KMS-11 (cell line): Measurements from ENCODE around the gene DUSP5.
"Not testable (repeated sequence)": the region's sequence is repeated elsewhere in the genome, so short reads cannot be mapped to it uniquely, and the experiment has no call there.

Experiments used
- H2AFZ ChIP-seq: fragments of 200-600 bp; sonication (generic); 2 replicates; pipeline ENCODE4 v1.6.1; 2016; ENCODE audit warnings: antibody characterized with exemption, mixed run types, low read depth
- H3K27ac ChIP-seq: fragments of 200-600 bp; sonication (generic); 2 replicates; pipeline ENCODE4 v1.6.1; 2016; ENCODE audit warnings: mild to moderate bottlenecking, mixed run types
- H3K27me3 ChIP-seq: fragments of 200-600 bp; sonication (generic); 2 replicates; pipeline ENCODE4 v1.6.1; 2017; ENCODE audit warnings: mild to moderate bottlenecking, low read depth, mixed run types, moderate library complexity; ENCODE audit not compliant: insufficient read depth
- H3K36me3 ChIP-seq: fragments of 200-600 bp; sonication (generic); 2 replicates; pipeline ENCODE4 v1.6.1; 2017; ENCODE audit warnings: mild to moderate bottlenecking, mixed run types; ENCODE audit not compliant: insufficient read depth
- H3K4me1 ChIP-seq: fragments of 200-600 bp; sonication (generic); 2 replicates; pipeline ENCODE4 v1.6.1; 2016; ENCODE audit warnings: mild to moderate bottlenecking, low read depth, mixed run types; ENCODE audit not compliant: poor library complexity, severe bottlenecking
- H3K4me2 ChIP-seq: fragments of 200-600 bp; sonication (generic); 2 replicates; pipeline ENCODE4 v1.7.0; 2016; ENCODE audit warnings: mild to moderate bottlenecking, mixed run types
- H3K4me3 ChIP-seq: fragments of 200-600 bp; sonication (generic); IDR thresholded peaks from 2 replicates; pipeline ENCODE4 v1.6.1; 2017; ENCODE audit warnings: low read depth, low read length, mixed read lengths; ENCODE audit not compliant: insufficient read depth
- H3K79me2 ChIP-seq: fragments of 200-600 bp; sonication (generic); 2 replicates; pipeline ENCODE4 v1.6.1; 2016; ENCODE audit warnings: low read depth, mixed run types; ENCODE audit not compliant: insufficient read depth
- H3K9ac ChIP-seq: fragments of 200-600 bp; sonication (generic); 2 replicates; pipeline ENCODE4 v1.6.1; 2016; ENCODE audit warnings: mild to moderate bottlenecking, mixed run types
- H4K20me1 ChIP-seq: fragments of 200-600 bp; sonication (generic); 2 replicates; pipeline ENCODE4 v1.6.1; 2016; ENCODE audit warnings: mild to moderate bottlenecking, mixed run types; ENCODE audit not compliant: insufficient read depth
- CTCF ChIP-seq: fragments of 200-600 bp; sonication (generic); conservative IDR thresholded peaks from 2 replicates; pipeline ENCODE4 v1.6.1; 2017; ENCODE audit warnings: low read depth, mild to moderate bottlenecking, antibody characterized with exemption, low read length, moderate library complexity, mixed read lengths

Gene DUSP5

GRCh38 chr10:110460111-110460809 lies 37.4 kb upstream of the DUSP5 start:
- peaks cover 94% of the 10 kb centered on the region for H3K4me1 ChIP-seq
- no peaks in the 10 kb centered on the region for H3K79me2 ChIP-seq
- H3K9ac ChIP-seq = peak overlapping the region; percentile 37; the same call in 1 of the 2 replicates
- H3K36me3 ChIP-seq = no peaks in the 10 kb centered on the region
- no peak overlapping the region for H3K4me3 ChIP-seq
- H2AFZ ChIP-seq = peak overlapping the region; percentile 19; the same call in 1 of the 2 replicates
- H3K4me2 ChIP-seq = peak overlapping the region; percentile 93
- no peaks in the 10 kb centered on the region for H4K20me1 ChIP-seq
- H3K27ac ChIP-seq = peak overlapping the region; percentile 50; the same call in 1 of the 2 replicates
- TF ChIP-seq CTCF = no peak
- no peaks in the 10 kb centered on the region for H3K27me3 ChIP-seq

GRCh38 chr10:110461088-110461487 lies 36.6 kb upstream of the DUSP5 start:
- H3K4me3 ChIP-seq = no peak overlapping the region
- no peaks in the 10 kb centered on the region for H3K36me3 ChIP-seq
- TF ChIP-seq CTCF = no peak
- peak overlapping the region; percentile 50; the same call in 1 of the 2 replicates for H3K27ac ChIP-seq
- no peaks in the 10 kb centered on the region for H3K27me3 ChIP-seq
- peak overlapping the region; percentile 37; the same call in 1 of the 2 replicates for H3K9ac ChIP-seq
- H3K79me2 ChIP-seq = no peaks in the 10 kb centered on the region
- no peaks in the 10 kb centered on the region for H4K20me1 ChIP-seq
- peak overlapping the region; percentile 93 for H3K4me2 ChIP-seq
- H3K4me1 ChIP-seq = peaks cover 94% of the 10 kb centered on the region
- H2AFZ ChIP-seq = peak overlapping the region; percentile 19; the same call in 1 of the 2 replicates

- H3K4me1 ChIP-seq = peaks cover 94% of the 10 kb centered on the region
- H3K4me3 ChIP-seq = no peak overlapping the region
- no peaks in the 10 kb centered on the region for H3K27me3 ChIP-seq
- H3K79me2 ChIP-seq = no peaks in the 10 kb centered on the region
- no peak for TF ChIP-seq CTCF
- no peak overlapping the region for H2AFZ ChIP-seq
- H3K27ac ChIP-seq = peak overlapping the region; percentile 50; the same call in 1 of the 2 replicates
- H3K9ac ChIP-seq = no peak overlapping the region
- H4K20me1 ChIP-seq = no peaks in the 10 kb centered on the region
- H3K4me2 ChIP-seq = peak overlapping the region; percentile 93; the same call in 1 of the 2 replicates
- H3K36me3 ChIP-seq = no peaks in the 10 kb centered on the region
Observed at GRCh38 chr10:110461530-110461929, 36.2 kb upstream of the DUSP5 start.

- no peaks in the 10 kb centered on the region for H3K79me2 ChIP-seq
- peaks cover 89% of the 10 kb centered on the region for H3K4me1 ChIP-seq
- no peak overlapping the region for H3K27ac ChIP-seq
- no peak overlapping the region for H2AFZ ChIP-seq
- no peak overlapping the region for H3K4me3 ChIP-seq
- no peaks in the 10 kb centered on the region for H3K36me3 ChIP-seq
- no peaks in the 10 kb centered on the region for H4K20me1 ChIP-seq
- no peak overlapping the region for H3K9ac ChIP-seq
- peak overlapping the region; percentile 93; the same call in 1 of the 2 replicates for H3K4me2 ChIP-seq
- no peaks in the 10 kb centered on the region for H3K27me3 ChIP-seq
- TF ChIP-seq CTCF = no peak
Observed at GRCh38 chr10:110462166-110463095, 35.3 kb upstream of the DUSP5 start.

- H3K27me3 ChIP-seq, H3K4me3 ChIP-seq, H3K79me2 ChIP-seq, H3K27ac ChIP-seq, H2AFZ ChIP-seq, H3K9ac ChIP-seq, H3K36me3 ChIP-seq, H3K4me2 ChIP-seq, H4K20me1 ChIP-seq: not testable (repeated sequence)
- peaks cover 35% of the 10 kb centered on the region for H3K4me1 ChIP-seq
Observed at GRCh38 chr10:110468258-110468657, 29.4 kb upstream of the DUSP5 start.

GRCh38 chr10:110470541-110470940 lies 27.2 kb upstream of the DUSP5 start:
- not testable (repeated sequence) for H3K9ac ChIP-seq, H2AFZ ChIP-seq, H3K4me2 ChIP-seq, H3K36me3 ChIP-seq, H3K27me3 ChIP-seq, H3K79me2 ChIP-seq, H3K4me3 ChIP-seq, H3K27ac ChIP-seq, H4K20me1 ChIP-seq
- peaks cover 14% of the 10 kb centered on the region for H3K4me1 ChIP-seq
